Measurements from ENCODE around the gene HDAC4. TPM values are rescaled to one million over a fixed set of nuclear protein-coding genes. Genes with fewer than 3 reads are reported as not detected.

The HDAC4 gene
- total RNA-seq, 4 donors from 2014 or later, result 30.2 to 103 (median 51.7) TPM

- TF ChIP-seq CTCF (IDR thresholded peaks at IDR 0.05), result no peak
- no peak for DNase-seq (ENCODE audit: low spot score)
- no peak for ATAC-seq (ENCODE audit: low FRiP score)
Measured at GRCh38 chr2:239135531-239135930, 265.3 kb downstream of the HDAC4 start.

DNA sequence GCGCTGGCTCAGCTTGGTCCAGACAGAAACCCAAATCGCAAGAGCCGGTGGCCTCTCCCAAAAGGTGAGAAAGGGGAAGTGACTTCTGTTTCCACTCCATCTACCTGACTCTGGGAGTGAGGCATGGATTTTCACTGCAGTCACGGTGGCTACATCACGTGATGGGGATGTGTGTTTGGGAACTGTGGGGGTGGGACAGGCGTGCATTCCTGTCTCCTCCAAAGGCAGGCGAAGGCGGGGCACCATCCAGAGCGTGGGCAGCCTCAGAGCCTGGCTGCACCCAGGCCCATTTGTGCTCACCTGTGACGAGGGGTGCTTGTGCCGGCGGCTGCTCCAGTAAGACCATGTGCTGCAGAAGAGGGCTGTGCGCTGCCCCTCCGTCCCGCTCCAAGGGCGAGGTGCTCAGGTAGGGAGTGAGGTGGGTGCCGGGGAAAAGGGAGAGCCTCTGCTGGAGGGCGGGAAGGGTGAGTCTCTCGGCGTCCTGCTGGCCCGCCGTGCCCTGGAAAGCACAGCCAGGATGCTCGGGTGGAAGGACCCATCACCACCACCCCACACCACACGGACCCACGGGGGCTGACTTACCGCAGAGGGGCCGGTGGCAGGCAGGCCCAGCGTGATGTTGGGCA is 266.8 kb downstream of the HDAC4 start:
- no peak for TF ChIP-seq CTCF (IDR thresholded peaks at IDR 0.05)
- ATAC-seq (ENCODE audit: low FRiP score) (no peak), DNase-seq (ENCODE audit: low spot score) (no peak)

DNA sequence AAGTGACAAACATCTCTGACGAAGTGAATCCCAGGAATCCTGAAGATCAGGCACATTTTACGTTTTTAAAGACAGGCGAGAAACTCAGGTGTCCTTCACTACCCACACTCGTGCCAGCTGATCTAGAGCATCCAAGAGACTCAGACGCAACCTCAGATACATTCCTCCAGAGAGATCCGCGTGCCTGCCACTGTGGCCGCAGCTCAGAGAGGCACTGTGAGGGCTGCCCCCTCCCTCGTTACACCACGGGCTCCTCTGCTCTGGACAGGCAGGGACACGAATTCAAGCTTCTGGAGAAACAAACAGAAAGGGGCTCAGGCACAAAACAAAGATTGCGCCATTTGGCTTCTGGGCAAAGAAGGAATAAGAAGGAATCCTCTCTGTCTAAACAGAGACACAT is 268.0 kb downstream of the HDAC4 start:
- TF ChIP-seq CTCF (IDR thresholded peaks at IDR 0.05), result no peak
- no peak for DNase-seq (ENCODE audit: low spot score)
- no peak for ATAC-seq (ENCODE audit: low FRiP score)

- no peak for ATAC-seq (ENCODE audit: low FRiP score)
- no peak for DNase-seq (ENCODE audit: low spot score)
- no peak for TF ChIP-seq CTCF (IDR thresholded peaks at IDR 0.05)
Measured at GRCh38 chr2:239132156-239132709, 268.6 kb downstream of the HDAC4 start.

DNA sequence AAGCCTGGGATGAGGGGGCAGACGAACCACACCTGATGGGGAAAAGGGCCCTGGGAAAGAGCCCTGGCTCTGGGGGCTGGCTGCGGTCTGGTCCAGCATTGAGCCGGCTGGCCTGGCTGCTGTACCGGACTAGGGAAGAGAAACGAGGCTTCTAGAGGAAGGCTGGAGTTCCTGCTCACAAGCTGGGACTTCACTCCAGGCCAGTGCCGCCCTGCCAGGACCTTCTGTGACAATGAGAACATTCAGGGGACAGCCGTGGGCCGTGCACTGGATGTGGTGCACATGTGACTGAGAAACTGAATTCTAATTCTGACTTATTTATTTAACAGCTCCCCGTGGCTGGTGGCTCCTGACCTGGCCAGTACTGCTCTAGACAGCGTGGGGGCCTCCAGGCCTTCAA is 269.3 kb downstream of the HDAC4 start:
- no peak for ATAC-seq (ENCODE audit: low FRiP score)
- TF ChIP-seq CTCF (IDR thresholded peaks at IDR 0.05), result no peak

DNA sequence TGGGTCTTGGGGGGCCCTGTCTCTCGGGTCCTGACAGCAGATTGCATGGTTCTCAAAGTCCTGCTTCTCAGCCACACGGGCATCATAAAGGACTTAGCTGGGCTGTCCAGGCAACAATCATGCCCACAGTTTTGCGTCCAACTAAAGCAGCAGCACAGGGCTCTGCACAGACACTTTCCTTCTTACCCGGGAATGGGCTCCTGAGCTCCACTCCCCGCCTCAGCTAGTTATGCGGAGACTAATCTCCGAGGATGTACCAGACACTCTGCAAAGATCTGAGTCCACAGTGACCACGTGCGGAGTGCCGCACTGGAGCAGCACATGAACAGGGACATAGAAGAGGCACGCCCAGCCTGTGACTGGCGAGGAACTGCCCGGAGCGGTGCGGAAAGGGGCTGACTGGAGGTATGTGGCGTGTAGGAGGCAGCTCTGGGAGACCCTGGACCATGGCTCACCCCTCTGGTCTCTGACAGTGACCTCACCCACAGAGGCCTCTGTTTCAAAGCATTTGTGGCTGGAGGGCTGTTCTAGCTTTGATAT is 270.0 kb downstream of the HDAC4 start:
- DNase-seq (ENCODE audit: low spot score) (no peak), ATAC-seq (ENCODE audit: low FRiP score) (no peak)
- TF ChIP-seq CTCF (IDR thresholded peaks at IDR 0.05), result no peak

More for the DNA sequence above, 269.3 kb downstream of the HDAC4 start:
- no peak for DNase-seq (ENCODE audit: low spot score)

DNA sequence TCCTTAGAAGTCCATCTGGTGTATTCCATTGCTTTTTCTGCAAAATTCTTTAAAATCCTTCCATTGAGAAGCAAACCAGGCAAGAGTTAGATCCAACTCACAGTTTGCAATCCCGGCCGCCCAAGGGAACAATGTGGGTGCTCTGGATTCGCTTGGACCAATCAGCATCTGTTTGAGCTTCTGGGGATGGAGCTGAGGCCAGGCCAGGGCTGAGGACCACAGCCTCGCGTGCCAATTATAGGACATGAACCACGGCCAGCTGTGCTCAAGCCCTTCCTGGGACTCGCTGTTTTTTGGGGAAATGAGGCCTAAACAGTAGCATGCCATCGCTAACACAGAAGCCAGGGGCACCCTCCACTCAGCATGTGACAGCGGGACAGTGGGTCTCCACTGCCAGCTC is 270.8 kb downstream of the HDAC4 start:
- DNase-seq (ENCODE audit: low spot score), result no peak
- ATAC-seq (ENCODE audit: low FRiP score), result no peak
- no peak for TF ChIP-seq CTCF (IDR thresholded peaks at IDR 0.05)
